Activated CD4-positive, alpha-beta T cell treated with anti-CD3 and anti-CD28 coated beads for 4 hours (primary cell): ENCODE results near the gene SEMA5A.
A peak's percentile ranks its signal among the peaks of the same experiment; 100 is the strongest.

Experiments
- DNase-seq, 2 donors: peaks; one replicate each; pipeline ENCODE4 v3.0.0-alpha.2; 2020

Gene SEMA5A

DNA sequence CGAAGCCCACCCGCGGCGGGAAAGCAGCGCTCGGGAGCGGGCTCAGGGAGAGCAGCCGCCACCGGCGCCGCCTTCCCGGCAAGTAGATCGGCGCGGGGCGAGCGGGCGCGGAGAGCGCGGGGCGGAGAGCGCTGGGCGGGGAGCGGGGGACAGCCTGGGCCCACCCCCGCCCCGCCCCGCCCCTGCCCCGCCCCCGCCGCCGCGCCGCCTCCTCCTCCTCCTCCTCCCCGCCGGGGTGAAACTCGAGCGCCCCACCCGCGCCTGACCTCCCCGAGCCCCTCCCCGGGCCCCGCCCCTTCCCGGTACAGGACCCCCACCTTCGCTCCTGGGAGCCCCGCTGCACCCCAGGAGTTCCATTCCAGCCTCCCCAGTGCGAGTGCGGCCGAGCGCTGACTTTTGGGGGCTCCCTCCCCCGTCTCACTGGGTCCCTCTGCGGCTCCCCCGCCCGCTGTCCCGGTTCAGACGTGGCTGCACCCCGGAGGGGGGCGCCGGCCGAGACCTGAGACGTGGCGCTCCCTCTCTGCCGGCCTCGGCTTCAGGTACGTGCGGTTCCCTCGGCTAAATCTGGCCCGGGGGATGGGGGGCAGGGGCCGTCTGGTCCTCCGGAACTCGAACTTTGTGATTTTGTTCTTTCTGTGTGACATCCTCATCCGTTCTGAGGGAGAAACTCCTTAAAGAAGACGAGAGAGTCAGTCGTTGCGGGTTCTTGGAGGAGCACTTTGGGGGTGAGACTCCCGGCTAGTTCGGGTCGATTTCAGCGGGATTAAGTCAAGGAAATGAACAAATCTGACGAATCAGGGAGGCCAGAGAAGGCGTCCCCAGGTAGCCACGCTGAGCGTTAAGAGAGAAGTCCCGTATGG is at the start of gene SEMA5A:
Gene SEMA5A (minus strand): TSS at position 84 of the 860 bp plus-strand sequence. CDS start 166,129 bp downstream, outside the sequence.
- peak; percentile 21 to 22 for DNase-seq

- no peak for DNase-seq
Measured at GRCh38 chr5:9594913-9595312, 49.0 kb upstream of the SEMA5A start.

GRCh38 chr5:9589049-9589835 is 43.4 kb upstream of the SEMA5A start:
- DNase-seq, result no peak

DNA sequence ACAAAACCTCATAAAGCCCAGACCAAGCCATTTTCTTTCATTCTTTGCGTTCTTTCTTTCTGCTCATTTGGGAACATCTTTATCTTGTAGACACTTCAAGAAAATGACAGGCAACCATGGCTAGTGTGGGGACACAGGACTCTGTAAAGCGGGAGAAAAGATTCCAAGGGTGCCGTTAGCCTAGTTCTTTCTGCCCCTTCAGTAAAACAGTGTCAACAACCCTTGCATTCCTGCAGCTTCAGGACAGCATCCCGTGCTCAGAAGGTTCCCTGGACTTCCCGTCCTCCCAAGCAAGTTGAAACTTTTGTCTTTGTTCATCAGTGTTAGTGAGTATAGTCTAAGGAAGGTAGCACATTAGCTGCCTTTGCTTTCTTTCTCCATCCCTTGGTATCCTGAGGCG is 42.4 kb upstream of the SEMA5A start:
- DNase-seq, result no peak

DNA sequence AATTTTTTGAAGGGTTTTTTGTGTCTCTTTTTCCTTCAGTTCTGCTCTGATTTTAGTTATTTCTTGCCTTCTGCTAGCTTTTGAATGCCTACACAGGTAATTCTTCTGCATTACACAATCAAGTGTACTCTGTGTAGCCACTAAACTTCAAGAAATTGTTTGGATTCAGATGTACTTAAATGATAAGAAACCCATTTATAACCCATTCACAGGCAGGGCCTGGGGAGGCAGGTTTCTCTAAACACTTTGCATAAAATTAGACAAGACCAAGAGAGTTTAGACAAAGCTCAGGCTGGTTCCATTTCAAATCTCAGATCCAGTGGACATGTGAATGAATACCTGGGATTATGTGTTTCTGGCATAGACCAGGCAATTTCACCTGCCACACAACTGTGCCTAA is 41.3 kb upstream of the SEMA5A start:
- DNase-seq, result no peak

GRCh38 chr5:9582406-9582805 is 36.5 kb upstream of the SEMA5A start:
- DNase-seq, result no peak

- DNase-seq, result no peak
Measured at GRCh38 chr5:9573796-9574195, 27.9 kb upstream of the SEMA5A start.

- DNase-seq, result no peak
Measured at GRCh38 chr5:9572246-9572645, 26.4 kb upstream of the SEMA5A start.

GRCh38 chr5:9570876-9571275 is 25.0 kb upstream of the SEMA5A start:
- DNase-seq, result no peak

GRCh38 chr5:9567039-9567438 is 21.2 kb upstream of the SEMA5A start:
- DNase-seq, result no peak

DNA sequence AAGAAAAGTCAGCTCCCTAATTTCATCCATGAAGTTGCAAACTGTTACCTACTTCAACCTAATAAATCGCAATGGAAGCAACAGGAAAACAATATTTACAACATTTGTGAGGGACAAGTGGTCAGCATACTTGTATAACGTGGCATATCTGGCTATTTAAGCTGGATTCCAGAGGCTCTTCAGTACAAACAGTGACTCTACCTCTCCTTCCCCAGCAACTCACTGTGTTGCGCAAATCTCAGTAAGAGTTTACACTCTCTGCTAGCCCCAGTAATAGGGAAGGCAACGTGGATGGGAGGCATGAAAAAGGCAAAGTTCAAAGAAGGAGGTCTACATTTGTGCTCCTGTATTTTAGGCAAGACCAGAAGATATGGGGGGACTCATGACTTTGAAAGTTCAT is 18.9 kb upstream of the SEMA5A start:
- DNase-seq, result no peak

GRCh38 chr5:9562141-9562540 is 16.3 kb upstream of the SEMA5A start:
- no peak for DNase-seq

GRCh38 chr5:9559965-9560364 is 14.1 kb upstream of the SEMA5A start:
- no peak for DNase-seq

- DNase-seq, result no peak
Measured at GRCh38 chr5:9558319-9558965, 12.6 kb upstream of the SEMA5A start.

GRCh38 chr5:9557696-9558095 is 11.8 kb upstream of the SEMA5A start:
- DNase-seq, result no peak

DNA sequence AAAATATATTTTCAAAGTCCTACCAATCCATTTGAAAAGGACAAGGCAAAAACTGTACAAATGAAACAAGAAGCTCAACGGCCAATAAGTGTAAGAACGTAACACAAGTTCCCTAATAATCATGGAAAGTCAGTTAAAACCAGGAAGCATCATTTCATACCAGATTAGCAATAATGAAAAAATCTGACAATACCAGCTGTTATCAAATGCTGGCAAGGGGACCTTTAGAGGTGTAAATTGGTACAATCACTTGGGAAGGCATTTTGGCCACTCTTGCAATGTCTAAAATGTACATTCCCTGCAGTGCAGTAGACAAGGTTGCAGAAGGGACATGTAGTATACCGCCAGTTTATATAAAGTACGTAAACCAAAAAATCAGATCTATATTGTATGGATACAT is 10.1 kb upstream of the SEMA5A start:
- no peak for DNase-seq

DNA sequence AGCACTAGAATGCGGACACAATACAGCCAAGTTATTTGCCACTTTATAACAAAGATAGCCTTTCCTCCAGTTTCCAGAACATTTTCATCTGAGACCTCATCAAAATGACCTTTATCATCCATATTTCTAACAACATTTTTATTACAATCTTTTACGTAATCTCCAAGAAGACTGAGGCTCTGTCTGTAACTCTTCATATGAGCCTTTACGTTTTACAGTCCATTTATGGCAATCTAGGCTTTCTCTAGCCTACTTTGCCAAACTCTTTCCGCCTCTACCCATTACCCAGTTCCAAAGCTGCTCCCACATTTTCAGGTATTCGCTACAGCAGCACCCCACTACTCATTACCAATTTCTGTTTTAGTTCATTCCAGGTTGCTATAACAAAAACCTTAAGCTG is 8.2 kb upstream of the SEMA5A start:
- no peak for DNase-seq

DNA sequence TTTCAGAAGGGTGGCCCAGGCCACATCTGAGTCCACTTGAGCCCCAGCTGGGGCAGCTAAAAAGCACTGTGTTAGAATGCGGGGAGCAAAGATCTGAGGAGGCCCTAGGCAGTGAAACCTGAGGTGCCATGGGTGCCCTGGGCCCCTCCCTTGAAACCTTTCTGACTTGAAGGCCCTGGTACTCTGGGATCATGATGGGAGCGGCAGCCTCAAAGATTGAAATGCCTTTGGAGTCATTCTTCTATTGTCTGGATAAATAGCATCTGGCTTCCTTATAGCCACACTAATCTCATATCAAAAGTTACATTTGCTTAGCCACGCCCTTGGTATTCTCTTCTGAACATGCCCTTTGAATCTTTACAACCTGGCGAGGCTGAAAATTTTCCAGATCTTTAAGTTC is 7.7 kb upstream of the SEMA5A start:
- no peak for DNase-seq

DNA sequence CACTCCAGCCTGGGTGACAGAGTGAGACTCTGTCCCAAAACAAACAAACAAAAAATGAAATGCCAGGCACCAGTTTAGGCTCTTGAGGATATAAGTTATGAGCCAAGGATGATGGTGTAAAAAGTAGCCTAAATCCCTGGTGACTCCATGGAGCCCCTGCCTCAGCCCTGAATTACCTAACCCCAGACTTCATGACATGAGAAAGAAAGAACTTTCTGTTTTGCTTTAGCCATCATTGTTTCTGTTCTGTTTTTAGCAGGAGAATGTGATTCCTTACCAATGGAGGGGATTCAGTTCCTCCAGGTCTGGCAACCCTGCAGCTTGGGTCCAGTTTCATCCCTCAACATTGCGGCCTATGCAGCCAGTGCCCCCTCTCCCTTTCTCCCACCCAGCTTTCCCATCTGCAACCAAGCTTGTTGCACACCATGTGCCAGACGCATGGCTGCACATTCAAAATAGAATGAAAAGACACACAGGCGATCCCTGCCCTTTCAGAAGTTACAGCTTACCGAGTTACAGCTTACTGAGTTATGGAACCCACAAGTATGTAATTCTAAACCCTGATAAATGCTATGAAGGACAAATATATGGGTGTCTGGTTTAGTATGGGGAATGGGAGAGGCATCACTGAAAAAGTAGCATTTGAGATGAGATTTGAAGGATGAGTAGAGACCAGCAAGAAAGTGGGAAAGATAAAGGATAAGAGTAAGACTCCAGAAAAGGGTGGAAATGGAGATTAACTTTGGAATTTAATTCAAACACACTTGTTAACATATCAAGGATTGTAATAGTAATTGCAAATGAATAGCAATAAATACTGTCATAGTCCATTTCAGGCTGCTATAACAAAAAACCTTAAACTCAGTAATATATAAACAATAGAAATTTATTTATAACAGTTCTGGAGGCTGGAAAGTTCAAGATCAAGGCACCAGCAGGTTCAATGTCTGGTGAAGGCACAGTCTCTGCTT is 6.0 kb upstream of the SEMA5A start:
- DNase-seq, result no peak

DNA sequence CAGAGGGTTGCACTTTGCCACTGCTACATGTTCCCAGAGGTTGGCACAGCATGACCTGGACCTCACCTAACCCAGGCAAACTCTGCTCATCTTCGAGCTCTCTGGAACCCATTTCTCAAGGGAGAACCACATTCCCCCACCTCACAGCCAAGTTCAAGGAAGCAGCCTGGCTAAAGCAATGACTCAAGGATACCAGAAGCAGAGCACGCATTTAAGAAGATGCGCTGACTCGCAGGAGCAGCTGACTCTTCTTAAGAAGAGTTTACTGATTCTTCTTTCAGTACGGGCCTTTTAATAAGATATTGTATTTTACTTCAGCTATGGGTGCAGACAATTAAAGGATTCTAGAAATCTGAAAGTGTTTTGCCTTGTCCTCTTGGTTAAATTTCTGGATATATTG is 4.1 kb upstream of the SEMA5A start:
- no peak for DNase-seq

DNA sequence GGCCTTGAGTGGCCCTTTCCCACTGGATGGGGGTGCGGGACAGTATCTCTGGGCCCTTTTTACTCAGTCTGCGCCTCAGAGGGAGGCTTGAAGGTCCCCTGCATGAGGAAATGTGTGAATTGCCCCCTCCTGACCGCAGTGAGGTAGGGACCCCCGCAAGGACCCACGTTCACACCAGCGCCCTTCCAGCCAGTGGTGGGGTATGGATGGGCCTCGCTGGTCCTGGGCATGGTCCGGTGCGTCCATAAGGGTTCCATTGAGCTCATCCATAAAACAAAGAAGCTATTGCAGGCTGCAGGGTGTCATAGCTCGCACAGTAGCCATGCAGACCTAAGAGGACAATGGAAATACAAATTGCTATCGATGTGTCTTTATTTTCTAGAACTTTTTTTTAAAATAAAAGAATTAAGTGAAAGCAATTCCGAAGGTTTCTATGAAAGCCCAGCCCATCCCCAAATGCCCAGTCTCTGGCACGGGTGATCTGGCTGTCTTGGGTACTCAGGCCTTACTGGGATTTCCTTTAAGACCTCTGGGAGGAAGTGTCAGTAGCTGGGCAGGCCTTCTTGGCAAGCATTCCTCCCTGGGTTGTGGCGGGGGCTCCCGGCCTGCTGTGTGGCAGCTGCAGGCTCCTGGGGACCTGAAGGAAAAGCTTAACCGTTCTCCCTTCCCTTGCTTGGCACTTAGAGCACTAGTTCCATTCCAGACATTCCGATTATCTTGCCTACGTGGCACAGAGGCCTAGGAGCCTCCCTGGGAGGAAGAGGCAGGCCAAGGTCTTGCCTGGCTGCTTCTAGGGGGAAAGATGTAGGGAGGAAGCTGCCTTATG is 1.5 kb upstream of the SEMA5A start:
- DNase-seq, result no peak
